ENCODE measurements around the gene PPP1R1C. TPM values are rescaled to one million over a fixed set of nuclear protein-coding genes. Genes with fewer than 3 reads are reported as not detected.

Gene PPP1R1C
- total RNA-seq, 4 donors from 2014 or later: 0.11 TPM; not detected in 3

DNA sequence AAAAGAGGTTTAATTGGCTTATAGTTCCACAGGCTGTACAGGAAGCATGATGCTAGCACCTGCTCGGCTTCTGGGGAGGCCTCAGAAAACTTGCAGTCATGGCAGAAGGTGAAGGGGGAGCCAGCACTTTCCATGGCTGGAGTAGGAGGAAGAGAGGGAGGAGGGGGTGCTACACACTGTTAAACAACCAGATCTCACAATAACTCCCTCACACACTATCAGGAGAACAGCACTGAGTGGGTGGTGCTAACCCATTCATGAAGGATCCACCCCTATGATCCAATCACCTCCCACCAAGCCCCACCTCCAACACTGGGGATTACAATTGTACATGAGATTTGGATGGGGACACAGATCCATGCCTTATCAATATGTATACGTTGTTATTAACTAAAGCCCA, 85.1 kb downstream of the PPP1R1C start:
- intact Hi-C loops (cut with DNase I): no loop called here
- Histone ChIP-seq H3K27me3 (no peaks in the 10 kb centered on the region), H3K27ac (replicated peaks in 1 of 4) (no peak overlapping the region), H3K9me3 (no peaks in the 10 kb centered on the region), H3K4me1 (peaks cover 0 to 17% (median 10%) of the 10 kb centered on the region in 4 donors), H3K36me3 (no peaks in the 10 kb centered on the region), H3K4me3 (no peak overlapping the region)
- DNase-seq (ENCODE audit: extremely low spot score): no peak
- 100% methylated on average over 2 of the region's 2 CpGs for WGBS
- no peak for TF ChIP-seq EP300 (IDR thresholded peaks at IDR 0.05)

DNA sequence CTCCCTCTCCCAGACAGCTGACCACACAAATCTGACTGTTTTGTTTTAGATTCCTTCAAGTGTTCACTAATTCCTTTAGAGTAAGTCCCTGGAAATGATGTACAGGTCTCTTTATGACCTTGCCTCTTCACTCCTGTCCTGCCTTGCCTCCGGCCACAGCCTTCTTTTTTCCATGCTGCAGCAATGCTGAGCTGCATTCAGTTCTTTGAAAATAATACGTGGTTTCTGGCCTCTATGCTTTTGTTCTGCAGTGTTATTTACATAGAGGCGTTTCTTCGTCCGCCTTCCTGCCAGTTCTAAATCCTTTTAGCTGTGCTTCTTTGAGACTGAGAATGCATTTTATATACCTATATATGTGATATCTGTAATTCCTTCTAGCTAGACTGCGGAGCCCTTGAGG, 87.2 kb downstream of the PPP1R1C start:
- Histone ChIP-seq H3K4me3 (no peak overlapping the region), H3K36me3 (no peaks in the 10 kb centered on the region), H3K27ac (replicated peaks in 1 of 4) (no peak overlapping the region), H3K9me3 (no peaks in the 10 kb centered on the region), H3K27me3 (no peaks in the 10 kb centered on the region), H3K4me1 (peaks cover 10 to 29% (median 19%) of the 10 kb centered on the region in 4 donors)
- no peak for DNase-seq (ENCODE audit: extremely low spot score)
- intact Hi-C loops (cut with DNase I): no loop called here
- WGBS: 75% methylated on average over 6 of the region's 6 CpGs
- no peak for TF ChIP-seq POLR2AphosphoS5 (IDR thresholded peaks at IDR 0.05)
- TF ChIP-seq EP300 (IDR thresholded peaks at IDR 0.05): no peak
- no peak for TF ChIP-seq POLR2A (IDR thresholded peaks at IDR 0.05; ENCODE audit: low read depth)
- TF ChIP-seq, protein P1, sequence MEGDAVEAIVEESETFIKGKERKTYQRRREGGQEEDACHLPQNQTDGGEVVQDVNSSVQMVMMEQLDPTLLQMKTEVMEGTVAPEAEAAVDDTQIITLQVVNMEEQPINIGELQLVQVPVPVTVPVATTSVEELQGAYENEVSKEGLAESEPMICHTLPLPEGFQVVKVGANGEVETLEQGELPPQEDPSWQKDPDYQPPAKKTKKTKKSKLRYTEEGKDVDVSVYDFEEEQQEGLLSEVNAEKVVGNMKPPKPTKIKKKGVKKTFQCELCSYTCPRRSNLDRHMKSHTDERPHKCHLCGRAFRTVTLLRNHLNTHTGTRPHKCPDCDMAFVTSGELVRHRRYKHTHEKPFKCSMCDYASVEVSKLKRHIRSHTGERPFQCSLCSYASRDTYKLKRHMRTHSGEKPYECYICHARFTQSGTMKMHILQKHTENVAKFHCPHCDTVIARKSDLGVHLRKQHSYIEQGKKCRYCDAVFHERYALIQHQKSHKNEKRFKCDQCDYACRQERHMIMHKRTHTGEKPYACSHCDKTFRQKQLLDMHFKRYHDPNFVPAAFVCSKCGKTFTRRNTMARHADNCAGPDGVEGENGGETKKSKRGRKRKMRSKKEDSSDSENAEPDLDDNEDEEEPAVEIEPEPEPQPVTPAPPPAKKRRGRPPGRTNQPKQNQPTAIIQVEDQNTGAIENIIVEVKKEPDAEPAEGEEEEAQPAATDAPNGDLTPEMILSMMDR (IDR thresholded peaks at IDR 0.05): no peak

- WGBS: 96% methylated on average over 3 of the region's 3 CpGs
- TF ChIP-seq, protein P1 (IDR thresholded peaks at IDR 0.05): no peak
- TF ChIP-seq POLR2AphosphoS5 (IDR thresholded peaks at IDR 0.05) (no peak), EP300 (IDR thresholded peaks at IDR 0.05) (no peak), POLR2A (IDR thresholded peaks at IDR 0.05; ENCODE audit: low read depth) (no peak)
- Histone ChIP-seq H3K4me1 (peaks cover 11 to 34% (median 19%) of the 10 kb centered on the region in 4 donors), H3K27ac (replicated peaks in 1 of 4) (no peak overlapping the region), H3K27me3 (no peaks in the 10 kb centered on the region), H3K36me3 (no peaks in the 10 kb centered on the region), H3K9me3 (no peaks in the 10 kb centered on the region), H3K4me3 (no peak overlapping the region)
- intact Hi-C loops (cut with DNase I): no loop called here
- no peak for DNase-seq (ENCODE audit: extremely low spot score)
Measured at GRCh38 chr2:182073613-182074012, 88.0 kb downstream of the PPP1R1C start.

DNA sequence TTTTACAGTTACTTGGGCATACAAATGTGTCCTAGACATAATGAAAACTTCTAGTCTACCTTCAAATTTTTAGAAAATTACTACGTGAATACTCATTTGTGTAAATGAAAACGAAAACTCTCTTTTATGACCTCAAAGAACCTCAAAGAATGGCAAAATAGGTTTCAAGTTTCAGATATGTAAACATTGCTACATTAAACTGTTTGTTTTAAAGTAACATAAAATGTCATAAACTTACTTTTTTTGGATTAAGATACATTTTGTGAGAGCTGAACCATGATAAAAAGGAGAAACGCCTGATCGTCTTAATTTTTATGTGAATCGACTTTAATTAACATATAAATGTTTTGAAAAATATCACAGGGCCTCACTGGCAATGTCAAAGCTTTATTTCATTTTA, 91.4 kb downstream of the PPP1R1C start:
- DNase-seq (ENCODE audit: extremely low spot score): no peak
- no peaks in the 10 kb centered on the region for H3K36me3 ChIP-seq
- no peaks in the 10 kb centered on the region for H3K9me3 ChIP-seq
- H3K4me1 ChIP-seq: peaks cover 11 to 28% (median 18%) of the 10 kb centered on the region in 4 donors
- no peak for TF ChIP-seq EP300 (IDR thresholded peaks at IDR 0.05)
- no peaks in the 10 kb centered on the region for H3K27me3 ChIP-seq
- intact Hi-C loops (cut with DNase I): loop anchor here (5.0 kb wide), 2 partner anchors 110 to 175 kb away; no protein-coding TSS in a partner anchor
- 74% methylated on average over 5 of the region's 5 CpGs for WGBS
- no peak overlapping the region for H3K27ac ChIP-seq (replicated peaks in 1 of 4)
- no peak overlapping the region for H3K4me3 ChIP-seq

- intact Hi-C loops (cut with DNase I): loop anchor here (2.0 to 5.0 kb wide), 3 partner anchors 110 to 335 kb away; no protein-coding TSS in a partner anchor
- H3K9me3 ChIP-seq: no peaks in the 10 kb centered on the region
Measured at GRCh38 chr2:182077448-182078142, 91.9 kb downstream of the PPP1R1C start.

More at GRCh38 chr2:182077448-182078142, 91.9 kb downstream of the PPP1R1C start:
- 51% methylated on average over 11 of the region's 11 CpGs for WGBS
- H3K4me3 ChIP-seq: no peak overlapping the region
- H3K4me1 ChIP-seq: peaks cover 11 to 22% (median 14%) of the 10 kb centered on the region in 4 donors
- H3K27ac ChIP-seq (replicated peaks in 1 of 4): no peak overlapping the region
- H3K27me3 ChIP-seq: no peaks in the 10 kb centered on the region
- no peaks in the 10 kb centered on the region for H3K36me3 ChIP-seq
- DNase-seq (ENCODE audit: extremely low spot score): no peak
- TF ChIP-seq EP300 (IDR thresholded peaks at IDR 0.05) (no peak), POLR2AphosphoS5 (IDR thresholded peaks at IDR 0.05) (no peak), POLR2A (IDR thresholded peaks at IDR 0.05; ENCODE audit: low read depth) (no peak)
- TF ChIP-seq, protein P1 (IDR thresholded peaks at IDR 0.05): peak; percentile 72 to 75 (median 75)

Data from esophagus muscularis mucosa (tissue), 4 donors.